H1 (cell line): ENCODE measurements around the gene ACTN4. TPM values are rescaled to one million over a fixed set of nuclear protein-coding genes. Genes with fewer than 3 reads are reported as not detected.

Experiments
- CTCF ChIA-PET: fragments of 300-600 bp; sonication (Branson Sonifier 250); formaldehyde crosslinking; loops from one replicate; lab custom pipeline; 2021; ENCODE audit not compliant: partially characterized antibody; lab: Charles Lee
- POLR2A ChIA-PET: fragments of 300-600 bp; sonication (Branson Sonifier 250); formaldehyde crosslinking; loops from one replicate; lab custom pipeline; 2021; ENCODE audit warnings: inconsistent platforms; ENCODE audit not compliant: partially characterized antibody; lab: Charles Lee
- DNase-seq, 2 experiments: peaks; one replicate each; pipeline versions ENCODE4 v3.0.0 to v3.0.0-alpha.2; 2010 to 2022; ENCODE audit warnings: low spot score in 2 of 2, low read depth in 1 of 2, mixed read lengths in 1 of 2
- FAIRE-seq: peaks from 2 replicates; lab custom pipeline; 2011; peaks lifted over from hg19 to GRCh38; lab: Jason Lieb, UNC
- H2AFZ ChIP-seq: 2 replicates; pipeline ENCODE4 v1.8.1; 2012; ENCODE audit warnings: low read length, inconsistent platforms
- H2AK5ac ChIP-seq: 2 replicates; pipeline ENCODE4 v1.6.1; 2013; ENCODE audit warnings: low read depth, low read length
- H2BK120ac ChIP-seq: replicated peaks from 2 replicates; pipeline ENCODE3; 2013; ENCODE audit warnings: low read depth, low read length, inconsistent platforms
- H2BK12ac ChIP-seq: 2 replicates; pipeline ENCODE4 v1.6.1; 2013; ENCODE audit warnings: low read depth, low read length
- H2BK15ac ChIP-seq: 2 replicates; pipeline ENCODE4 v1.6.1; 2013; ENCODE audit warnings: low read length
- H2BK20ac ChIP-seq: 2 replicates; pipeline ENCODE4 v1.6.1; 2013; ENCODE audit warnings: low read length
- H2BK5ac ChIP-seq: 2 replicates; pipeline ENCODE4 v1.6.1; 2013; ENCODE audit warnings: low read depth, low read length
- H3K14ac ChIP-seq: 2 replicates; pipeline ENCODE4 v1.6.1; 2013; ENCODE audit warnings: inconsistent platforms; ENCODE audit not compliant: insufficient read length
- H3K18ac ChIP-seq: 2 replicates; pipeline ENCODE4 v1.6.1; 2013; ENCODE audit warnings: low read length; ENCODE audit errors: extremely low read depth
- H3K23ac ChIP-seq: 2 replicates; pipeline ENCODE4 v1.6.1; 2013; ENCODE audit warnings: inconsistent platforms; ENCODE audit not compliant: insufficient read length
- H3K23me2 ChIP-seq: 2 replicates; pipeline ENCODE4 v1.6.1; 2013; ENCODE audit warnings: low read depth, low read length
- H3K27ac ChIP-seq: 2 replicates; pipeline ENCODE4 v1.6.1; 2011; ENCODE audit warnings: low read depth, low read length, inconsistent platforms
- H3K27me3 ChIP-seq, 4 experiments: replicated peaks in 1 of 4; 1 replicate in 1 of 4; 2 replicates in 3 of 4; pipeline versions ENCODE4 v1.6.1 to v1.8.1; 2011 to 2013; ENCODE audit warnings: low read length in 3 of 4, mild to moderate bottlenecking in 3 of 4, inconsistent platforms in 2 of 4, mixed read lengths in 2 of 4, moderate library complexity in 1 of 4; ENCODE audit not compliant: control insufficient read depth in 3 of 4, insufficient read depth in 3 of 4; ENCODE audit errors: extremely low read depth in 1 of 4
- H3K36me3 ChIP-seq, 4 experiments: 2 replicates each; pipeline versions ENCODE4 v1.6.1 to v1.8.1; 2011 to 2013; ENCODE audit warnings: mild to moderate bottlenecking in 4 of 4, low read length in 3 of 4, moderate library complexity in 2 of 4, control low read depth in 1 of 4, inconsistent platforms in 1 of 4; ENCODE audit not compliant: insufficient read depth in 4 of 4, control insufficient read depth in 2 of 4
- H3K4ac ChIP-seq: replicated peaks from 2 replicates; pipeline ENCODE3; 2013; ENCODE audit warnings: low read length, low read depth, mixed read lengths, inconsistent platforms; ENCODE audit not compliant: insufficient read length
- H3K4me1 ChIP-seq, 4 experiments: replicated peaks in 1 of 4; 1 replicate in 1 of 4; 2 replicates in 3 of 4; pipeline versions ENCODE4 v1.6.1 to v1.8.1; 2011 to 2013; ENCODE audit warnings: low read length in 3 of 4, inconsistent platforms in 2 of 4, mixed read lengths in 1 of 4; ENCODE audit not compliant: insufficient read depth in 4 of 4, control insufficient read depth in 3 of 4
- H3K4me2 ChIP-seq, 2 experiments: 2 replicates each; pipeline versions ENCODE4 v1.6.1 to v1.8.1; 2011 to 2013; ENCODE audit warnings: low read depth in 2 of 2, low read length in 2 of 2, control low read depth in 1 of 2, inconsistent platforms in 1 of 2, mild to moderate bottlenecking in 1 of 2; ENCODE audit not compliant: insufficient read depth in 1 of 2
- H3K4me3 ChIP-seq, 4 experiments: fragments of 200-600, 300-600 bp in 1 of 4; sonication (generic), shearing (Covaris generic), sonication (Bioruptor Twin) in 1 of 4; 2 replicates each; pipeline versions ENCODE4 v1.5.1 to v1.8.1; 2011 to 2016; ENCODE audit warnings: low read length in 4 of 4, low read depth in 3 of 4, control low read depth in 2 of 4, inconsistent platforms in 2 of 4, mild to moderate bottlenecking in 2 of 4, mixed read lengths in 1 of 4, moderate library complexity in 1 of 4; ENCODE audit not compliant: insufficient read depth in 2 of 4; ENCODE audit errors: extremely low read depth in 1 of 4
- H3K56ac ChIP-seq: replicated peaks from 2 replicates; pipeline ENCODE3; 2013; ENCODE audit warnings: low read depth, mild to moderate bottlenecking, mixed read lengths, low read length, inconsistent platforms; ENCODE audit not compliant: insufficient read length
- H3K79me1 ChIP-seq: 2 replicates; pipeline ENCODE4 v1.6.1; 2013; ENCODE audit warnings: low read depth, low read length, control low read depth
- H3K79me2 ChIP-seq, 2 experiments: 2 replicates each; pipeline versions ENCODE4 v1.6.1 to v1.8.1; 2012 to 2013; ENCODE audit warnings: low read length in 2 of 2, mild to moderate bottlenecking in 2 of 2, inconsistent platforms in 1 of 2; ENCODE audit not compliant: insufficient read depth in 2 of 2, control insufficient read depth in 1 of 2
- H3K9ac ChIP-seq, 4 experiments: replicated peaks in 1 of 4; 1 replicate in 1 of 4; 2 replicates in 3 of 4; pipeline versions ENCODE4 v1.6.1 to v1.8.1; 2011 to 2013; ENCODE audit warnings: low read depth in 3 of 4, low read length in 3 of 4, control low read depth in 2 of 4, mild to moderate bottlenecking in 2 of 4, moderate library complexity in 2 of 4, inconsistent platforms in 1 of 4; ENCODE audit errors: extremely low read depth in 1 of 4
- H3K9me3 ChIP-seq, 2 experiments: 2 replicates each; pipeline versions ENCODE4 v1.6.1 to v1.8.1; 2012 to 2013; ENCODE audit warnings: mild to moderate bottlenecking in 2 of 2, moderate library complexity in 2 of 2, control low read depth in 1 of 2, inconsistent platforms in 1 of 2, low read depth in 1 of 2, low read length in 1 of 2, mixed read lengths in 1 of 2; ENCODE audit not compliant: insufficient read depth in 2 of 2
- H4K20me1 ChIP-seq, 2 experiments: replicated peaks in 1 of 2; 2 replicates each; pipeline versions ENCODE3 to v1.8.1; 2011 to 2013; ENCODE audit warnings: inconsistent platforms in 2 of 2, low read length in 2 of 2, mild to moderate bottlenecking in 1 of 2; ENCODE audit not compliant: insufficient read depth in 2 of 2, control insufficient read depth in 1 of 2
- H4K5ac ChIP-seq: 2 replicates; pipeline ENCODE4 v1.6.1; 2013; ENCODE audit warnings: low read length, low read depth, mixed read lengths, inconsistent platforms; ENCODE audit not compliant: insufficient read length
- H4K8ac ChIP-seq: 2 replicates; pipeline ENCODE4 v1.8.0; 2013; ENCODE audit warnings: mild to moderate bottlenecking, moderate library complexity, low read length, inconsistent platforms; ENCODE audit not compliant: insufficient read depth; ENCODE audit errors: extremely low read depth
- H4K91ac ChIP-seq: replicated peaks from 2 replicates; pipeline ENCODE3; 2013; ENCODE audit warnings: low read length, mixed read lengths, inconsistent platforms; ENCODE audit not compliant: insufficient read length
- ASH2L ChIP-seq: fragments of 200-600, 300-600 bp; sonication (generic); IDR thresholded peaks from one replicate; pipeline ENCODE4 v1.7.1; 2017; ENCODE audit warnings: low read length
- CBX5 ChIP-seq: fragments of 300-800, 300-1000 bp; sonication (generic); IDR thresholded peaks from 2 replicates; pipeline ENCODE4 v1.7.1; 2016; ENCODE audit warnings: antibody characterized with exemption, low read length, low read depth
- EGR1 ChIP-seq: IDR thresholded peaks from 2 replicates; pipeline ENCODE4 v1.6.1; 2011; ENCODE audit warnings: low read depth, low read length, borderline replicate concordance
- FOSL1 ChIP-seq: IDR thresholded peaks from 2 replicates; pipeline ENCODE4 v1.6.1; 2011; ENCODE audit warnings: mild to moderate bottlenecking, low read depth, low read length, moderate library complexity; ENCODE audit not compliant: insufficient read depth
- MAFK ChIP-seq: IDR thresholded peaks from 2 replicates; pipeline ENCODE4 v1.6.1; 2012; ENCODE audit warnings: low read depth, mild to moderate bottlenecking, improper control_type of control experiment, low read length
- NANOG ChIP-seq: IDR thresholded peaks from 2 replicates; pipeline ENCODE4 v1.6.1; 2011; ENCODE audit warnings: low read length, low read depth, mild to moderate bottlenecking, inconsistent platforms; ENCODE audit not compliant: insufficient read depth, poor library complexity, severe bottlenecking
- PHF8 ChIP-seq: fragments of 200-600 bp; sonication (generic); conservative IDR thresholded peaks from 2 replicates; pipeline ENCODE4 v1.7.1; 2012; ENCODE audit warnings: low read depth, mild to moderate bottlenecking, inconsistent platforms, low read length, moderate library complexity
- POLR2AphosphoS5 ChIP-seq: IDR thresholded peaks from 2 replicates; pipeline ENCODE4 v1.6.1; 2011; ENCODE audit warnings: low read depth, low read length
- RBBP5 ChIP-seq: IDR thresholded peaks from 2 replicates; pipeline ENCODE4 v1.7.1; 2012; ENCODE audit warnings: low read depth, mild to moderate bottlenecking, inconsistent platforms, low read length, moderate library complexity, borderline replicate concordance
- RNF2 ChIP-seq: fragments of 200-900, 300-1000 bp; sonication (generic); IDR thresholded peaks from 2 replicates; pipeline ENCODE4 v1.7.1; 2016; ENCODE audit warnings: borderline replicate concordance, low read depth, mild to moderate bottlenecking, antibody characterized with exemption, low read length; ENCODE audit not compliant: poor library complexity, severe bottlenecking; ENCODE audit errors: missing control alignments
- SIX5 ChIP-seq: IDR thresholded peaks from 2 replicates; pipeline ENCODE4 v1.6.1; 2011; ENCODE audit warnings: mild to moderate bottlenecking, low read depth, low read length
- SUZ12 ChIP-seq: fragments of 200-600 bp; sonication (generic); IDR thresholded peaks from 2 replicates; pipeline ENCODE4 v1.6.1; 2012; ENCODE audit warnings: mild to moderate bottlenecking, inconsistent platforms, low read length, moderate library complexity, mixed read lengths
- TBP ChIP-seq: IDR thresholded peaks from 2 replicates; pipeline ENCODE4 v1.6.1; 2011; ENCODE audit warnings: low read depth, low read length, improper control_type of control experiment
- TEAD4 ChIP-seq: IDR thresholded peaks from 2 replicates; pipeline ENCODE4 v1.6.1; 2012; ENCODE audit warnings: low read depth, low read length, inconsistent platforms, mixed read lengths
- WGBS, 2 experiments: shearing (Covaris generic) in 1 of 2; methylation state at CpG; one replicate each; pipeline versions ENCODE4 v1.1.6 to v1.1.7; 2013 to 2015; ENCODE audit warnings: low lambda C conversion rate in 2 of 2, mixed read lengths in 2 of 2, inconsistent platforms in 1 of 2, low coverage in 1 of 2, missing lambda C conversion rate in 1 of 2; ENCODE audit not compliant: insufficient replicate concordance in 2 of 2, insufficient coverage in 1 of 2, insufficient read length in 1 of 2; ENCODE audit errors: extremely low coverage in 1 of 2, missing lambda C conversion rate in 1 of 2; 5-methylcytosine and 5-hydroxymethylcytosine counted together
- polyA plus RNA-seq, 7 experiments: library from polyadenylated mRNA; depleted of rRNA in 3 of 7; stranded (reverse) in 5 of 7; unstranded in 2 of 7; fragments of >200 nt in 5 of 7; fragments of 200-250 nt in 2 of 7; gene quantifications; 1 replicate in 5 of 7; 2 replicates in 1 of 7; 4 replicates in 1 of 7; pipeline versions ENCODE4 v1.2.1 to v1.2.3, GENCODE V29; 2011 to 2013; ENCODE audit warnings: missing spikeins in 2 of 7, mixed read lengths in 2 of 7
- total RNA-seq: library from RNA; stranded (reverse); fragmentation: NEBNext Ultra II Directional; extraction: Animal tissue kit (Norgen Biotek cat#: 25700); gene quantifications from 2 replicates; pipeline ENCODE4 v1.2.1, GENCODE V29; 2021

ACTN4 gene
- total and polyA plus RNA-seq, 2 of the 8 experiments (the other 6 are each of a cell fraction or from before 2014, with no cell fraction given), result 211 to 520 TPM

DNA sequence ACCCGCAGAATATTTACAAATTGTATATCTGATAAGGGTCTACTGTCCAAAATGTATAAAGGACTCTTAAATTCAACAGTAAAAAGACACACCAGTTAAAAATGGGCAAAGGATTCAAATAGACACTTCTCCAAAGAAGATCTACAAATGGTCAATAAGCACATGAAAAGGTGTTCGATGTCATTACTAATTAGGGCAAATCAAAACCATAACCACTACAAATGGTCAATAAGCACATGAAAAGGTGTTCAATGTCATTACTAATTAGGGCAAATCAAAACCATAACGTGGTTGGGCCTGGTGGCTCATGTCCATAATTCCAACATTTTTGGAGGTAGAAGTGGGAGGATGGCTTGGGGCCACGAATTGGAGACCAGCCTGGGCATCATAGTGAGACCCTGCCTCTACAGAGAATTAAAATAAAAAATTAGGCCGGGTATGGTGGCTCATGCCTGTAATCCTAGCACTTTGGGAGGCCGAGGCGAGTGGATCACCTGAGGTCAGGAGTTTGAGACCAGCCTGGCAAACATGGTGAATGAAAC is 40.5 kb downstream of the ACTN4 start:
- Histone ChIP-seq H3K56ac (no peak overlapping the region), H2BK20ac (no peak overlapping the region), H2AFZ (no peak overlapping the region), H4K8ac (no peak overlapping the region), H2AK5ac (no peak overlapping the region), H3K27me3 (no peaks in the 10 kb centered on the region), H3K9ac (no peak overlapping the region), H3K4ac (no peak overlapping the region), H2BK15ac (no peak overlapping the region), H4K91ac (no peak overlapping the region), H3K4me1 (peaks cover 21 to 47% (median 40%) of the 10 kb centered on the region in 4 experiments), H3K9me3 (no peaks in the 10 kb centered on the region), H3K14ac (no peak overlapping the region), H3K23ac (no peak overlapping the region), H3K4me2 (no peak overlapping the region), H2BK120ac (no peak overlapping the region), H3K4me3 (no peak overlapping the region), H4K20me1 (peaks cover 0 to 7% of the 10 kb centered on the region in 2 experiments), H3K27ac (no peak overlapping the region), H2BK5ac (no peak overlapping the region), H3K23me2 (peaks cover 1% of the 10 kb centered on the region; the same call in 1 of the 2 replicates), H3K79me1 (peaks cover 14% of the 10 kb centered on the region), H2BK12ac (no peak overlapping the region), H3K79me2 (peaks cover 4 to 88% of the 10 kb centered on the region in 2 experiments; a peak in 2 of 4 replicates), H3K36me3 (no peaks in the 10 kb centered on the region), H4K5ac (no peak overlapping the region), H3K18ac (no peak overlapping the region)
- ChIA-PET POLR2A (interaction anchor here (1.1 to 23.4 kb wide), 4 partner anchors 9 to 54 kb away, joined by 4 to 495 read pairs (median 10); no protein-coding TSS in a partner anchor), CTCF (interaction anchor here (1.5 kb wide), 1 partner anchor 10 kb away, joined by 4 read pairs; no protein-coding TSS in a partner anchor)
- 87% methylated on average over 7 of the region's 7 CpGs; no CpG with 5 or more reads in 1 of the 2 experiments for WGBS, 2 experiments
- DNase-seq (no peak), FAIRE-seq (no peak)
- TF ChIP-seq PHF8, result no peak
- no peak for TF ChIP-seq EGR1
- TF ChIP-seq FOSL1, result no peak
- no peak for TF ChIP-seq SIX5
- no peak for TF ChIP-seq POLR2AphosphoS5
- TF ChIP-seq NANOG, result no peak
- no peak for TF ChIP-seq MAFK
- TF ChIP-seq ASH2L, result no peak
- TF ChIP-seq SUZ12, result no peak
- TF ChIP-seq TBP, result no peak
- TF ChIP-seq RBBP5, result no peak
- no peak for TF ChIP-seq RNF2
- TF ChIP-seq CBX5, result no peak
- TF ChIP-seq TEAD4, result no peak
